ENCODE results near the gene MTARC1.

Gene MTARC1

DNA sequence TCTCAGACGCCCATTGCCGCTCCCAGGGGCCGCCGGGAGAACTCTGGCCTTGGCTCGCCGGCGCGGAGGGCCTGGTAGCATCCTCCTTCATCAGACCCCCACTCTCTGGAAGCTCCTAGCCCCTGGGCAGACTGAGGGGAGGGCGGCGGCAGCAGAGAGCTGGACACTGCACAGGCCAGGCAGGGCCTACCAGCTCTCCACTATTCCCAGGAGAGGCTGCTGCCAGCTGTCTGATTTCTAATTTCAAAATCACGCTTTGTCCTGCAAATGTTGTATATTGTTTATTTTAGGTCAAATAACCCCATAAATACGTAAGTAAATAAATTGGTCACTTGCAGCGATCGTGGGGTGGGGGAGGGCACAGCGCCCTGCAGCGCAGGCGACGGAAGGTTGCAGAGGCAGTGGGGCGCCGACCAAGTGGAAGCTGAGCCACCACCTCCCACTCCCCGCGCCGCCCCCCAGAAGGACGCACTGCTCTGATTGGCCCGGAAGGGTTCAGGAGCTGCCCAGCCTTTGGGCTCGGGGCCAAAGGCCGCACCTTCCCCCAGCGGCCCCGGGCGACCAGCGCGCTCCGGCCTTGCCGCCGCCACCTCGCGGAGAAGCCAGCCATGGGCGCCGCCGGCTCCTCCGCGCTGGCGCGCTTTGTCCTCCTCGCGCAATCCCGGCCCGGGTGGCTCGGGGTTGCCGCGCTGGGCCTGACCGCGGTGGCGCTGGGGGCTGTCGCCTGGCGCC, at the start of gene MTARC1:
Gene MTARC1, plus strand, starts transcription at position 577 of the 732 bp plus-strand sequence. Its CDS starts 32 bp downstream, at position 609.
- TF ChIP-seq GATA2 (IDR thresholded peaks at IDR 0.05; ENCODE audit: low read depth, low read length) (no peak), GATA3 (IDR thresholded peaks at IDR 0.05; ENCODE audit: low read depth, low read length) (no peak)

DNA sequence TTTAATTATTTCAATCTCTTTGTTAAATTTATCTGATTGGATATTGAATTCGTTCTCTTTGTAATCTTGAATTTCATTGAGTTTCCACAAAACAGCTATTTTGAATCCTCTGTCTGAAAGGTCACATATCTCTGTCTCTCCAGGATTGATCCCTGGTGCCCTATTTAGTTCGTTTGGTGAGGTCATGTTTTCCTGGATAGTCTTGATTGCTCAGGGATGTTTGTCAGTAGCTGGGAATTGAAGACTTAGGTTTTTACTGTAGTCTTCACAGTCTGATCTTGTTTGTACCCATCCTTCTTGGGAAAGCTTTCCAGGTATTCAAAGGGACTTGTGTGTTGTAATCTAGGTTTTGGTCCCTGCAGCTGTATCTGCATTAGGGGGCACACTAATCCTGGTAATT, 45.4 kb upstream of the MTARC1 start:
- no peak for TF ChIP-seq GATA3 (IDR thresholded peaks at IDR 0.05; ENCODE audit: low read depth, low read length)
- no peak for TF ChIP-seq GATA2 (IDR thresholded peaks at IDR 0.05; ENCODE audit: low read depth, low read length)

DNA sequence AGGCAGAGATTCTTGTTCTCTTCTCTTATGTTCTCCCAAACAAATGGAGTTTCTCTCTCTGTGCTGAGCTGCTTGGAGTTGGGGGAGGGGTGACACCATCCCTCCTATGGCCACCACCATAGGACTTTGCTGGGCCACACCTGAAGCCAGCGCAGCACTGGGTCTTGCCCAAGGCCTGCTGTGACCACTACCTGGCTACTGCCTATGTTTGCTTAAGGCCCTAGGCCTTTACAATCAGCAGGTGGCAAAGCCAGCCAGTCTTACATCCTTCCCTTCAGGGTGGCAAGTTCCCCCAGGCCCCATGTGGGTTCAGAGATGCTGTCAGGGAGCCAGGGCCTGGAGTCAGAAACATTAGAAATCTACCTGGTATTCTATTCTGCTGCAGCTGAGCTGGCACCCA, 44.9 kb upstream of the MTARC1 start:
- TF ChIP-seq GATA3 (IDR thresholded peaks at IDR 0.05; ENCODE audit: low read depth, low read length) = no peak
- no peak for TF ChIP-seq GATA2 (IDR thresholded peaks at IDR 0.05; ENCODE audit: low read depth, low read length)

DNA sequence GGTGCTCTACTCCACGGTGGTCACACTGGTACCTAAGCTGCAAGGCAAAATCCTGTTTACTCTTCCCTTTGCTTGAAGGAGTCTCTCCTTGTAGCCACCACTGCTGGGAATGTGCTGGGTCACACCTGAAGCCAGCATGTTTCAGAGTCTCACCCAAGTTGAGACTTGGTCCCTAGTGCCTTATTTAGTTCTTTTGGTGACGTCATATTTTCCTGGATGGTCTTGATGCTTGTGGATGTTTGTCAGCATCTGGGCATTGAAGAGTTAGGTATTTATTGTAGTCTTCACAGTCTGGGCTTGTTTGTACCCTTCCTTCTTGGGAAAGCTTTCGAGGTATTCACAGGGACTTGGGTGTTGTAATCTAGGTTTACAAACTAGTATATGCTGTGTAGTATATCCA, 44.2 kb upstream of the MTARC1 start:
- TF ChIP-seq GATA2 (IDR thresholded peaks at IDR 0.05; ENCODE audit: low read depth, low read length) = no peak
- no peak for TF ChIP-seq GATA3 (IDR thresholded peaks at IDR 0.05; ENCODE audit: low read depth, low read length)

DNA sequence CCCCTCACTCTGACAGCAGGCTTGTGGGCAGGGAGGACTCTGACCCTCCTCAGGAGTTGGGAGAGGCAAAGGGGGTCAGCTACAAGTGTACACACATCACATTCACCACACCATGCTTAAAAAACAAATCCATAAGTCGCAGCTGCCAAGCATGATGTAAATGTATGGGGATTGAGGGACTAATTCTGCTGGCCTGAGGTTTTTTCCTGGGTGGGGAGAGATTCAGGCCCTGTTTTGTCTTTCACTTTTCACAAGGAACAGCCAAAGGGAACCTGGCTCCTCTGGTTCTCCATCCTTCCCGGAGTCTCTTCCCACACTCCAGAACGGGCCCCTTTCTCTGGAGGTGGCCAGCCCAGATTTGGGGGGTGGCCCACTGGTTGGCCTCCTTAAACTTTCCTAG, 39.9 kb upstream of the MTARC1 start:
- no peak for TF ChIP-seq GATA3 (IDR thresholded peaks at IDR 0.05; ENCODE audit: low read depth, low read length)

DNA sequence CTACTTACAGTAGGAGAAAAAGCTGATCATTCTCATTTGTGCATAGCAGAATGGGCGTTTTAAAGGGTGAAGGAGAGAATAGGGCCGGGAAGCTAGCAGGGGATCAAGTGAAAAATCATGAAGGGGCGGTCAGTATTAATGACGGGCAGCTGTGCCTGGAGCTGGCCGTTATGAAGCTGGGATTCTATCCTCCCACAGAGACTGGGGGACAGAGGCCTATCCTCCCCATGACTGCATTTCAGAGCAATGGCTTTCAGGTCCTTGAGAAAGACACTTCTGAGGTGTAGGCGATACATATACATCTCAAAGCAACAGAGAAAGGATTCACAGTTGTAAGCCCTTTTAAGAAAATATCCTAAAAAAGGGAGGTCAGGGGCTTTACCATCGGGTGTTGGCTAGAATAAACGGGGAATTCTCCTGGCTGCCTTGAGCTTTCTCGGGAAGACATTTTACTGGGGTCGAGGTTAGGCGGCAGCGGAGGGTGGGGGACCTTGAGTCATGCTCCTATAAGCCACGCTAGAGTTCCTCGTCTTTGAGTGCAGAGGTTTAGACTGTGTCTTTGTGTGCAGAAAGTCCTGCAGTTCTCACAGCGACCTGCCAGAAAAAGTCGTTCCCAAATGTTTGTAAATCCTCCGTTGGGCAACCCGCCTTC, 39.1 kb upstream of the MTARC1 start:
- TF ChIP-seq GATA2 (IDR thresholded peaks at IDR 0.05; ENCODE audit: low read depth, low read length) (no peak), GATA3 (IDR thresholded peaks at IDR 0.05; ENCODE audit: low read depth, low read length) (no peak)

DNA sequence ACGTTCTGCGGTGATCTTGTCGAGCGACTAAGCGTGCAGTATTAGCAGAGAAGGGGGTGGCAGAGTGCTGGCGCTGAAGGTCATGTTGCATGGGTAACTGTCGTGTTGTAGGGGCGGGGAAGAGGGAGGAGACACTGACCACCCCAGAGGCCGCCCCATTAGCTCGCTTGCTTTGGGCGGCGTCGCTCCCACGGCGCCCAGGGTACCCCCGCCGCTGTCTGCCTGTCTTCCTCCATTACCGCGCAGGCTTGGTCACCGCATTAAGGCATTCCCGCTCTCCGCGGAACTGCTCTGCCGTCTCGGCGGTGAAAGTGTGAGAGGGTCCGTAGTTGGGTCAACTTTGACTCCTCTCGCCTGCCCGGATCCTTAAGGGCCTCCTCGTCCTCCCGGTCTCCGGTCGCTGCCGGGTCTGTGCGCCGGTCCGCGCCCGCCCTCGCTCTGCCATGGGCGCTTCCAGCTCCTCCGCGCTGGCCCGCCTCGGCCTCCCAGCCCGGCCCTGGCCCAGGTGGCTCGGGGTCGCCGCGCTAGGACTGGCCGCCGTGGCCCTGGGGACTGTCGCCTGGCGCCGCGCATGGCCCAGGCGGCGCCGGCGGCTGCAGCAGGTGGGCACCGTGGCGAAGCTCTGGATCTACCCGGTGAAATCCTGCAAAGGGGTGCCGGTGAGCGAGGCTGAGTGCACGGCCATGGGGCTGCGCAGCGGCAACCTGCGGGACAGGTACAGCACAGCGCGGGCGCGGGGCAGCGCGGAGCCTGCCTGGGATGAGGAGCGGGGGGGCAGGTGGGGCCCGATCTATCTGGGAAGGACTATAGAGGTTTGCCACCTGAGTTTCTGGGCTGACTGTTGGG, 38.4 kb upstream of the MTARC1 start, which contains the start of gene MTARC2:
Gene MTARC2, plus strand, starts transcription at position 234 of the 846 bp plus-strand sequence. Its CDS starts 210 bp downstream, at position 444.
- no peak; the same call in 1 of the 2 replicates for TF ChIP-seq GATA2 (IDR thresholded peaks at IDR 0.05; ENCODE audit: low read depth, low read length)
- TF ChIP-seq GATA3 (IDR thresholded peaks at IDR 0.05; ENCODE audit: low read depth, low read length) = no peak

DNA sequence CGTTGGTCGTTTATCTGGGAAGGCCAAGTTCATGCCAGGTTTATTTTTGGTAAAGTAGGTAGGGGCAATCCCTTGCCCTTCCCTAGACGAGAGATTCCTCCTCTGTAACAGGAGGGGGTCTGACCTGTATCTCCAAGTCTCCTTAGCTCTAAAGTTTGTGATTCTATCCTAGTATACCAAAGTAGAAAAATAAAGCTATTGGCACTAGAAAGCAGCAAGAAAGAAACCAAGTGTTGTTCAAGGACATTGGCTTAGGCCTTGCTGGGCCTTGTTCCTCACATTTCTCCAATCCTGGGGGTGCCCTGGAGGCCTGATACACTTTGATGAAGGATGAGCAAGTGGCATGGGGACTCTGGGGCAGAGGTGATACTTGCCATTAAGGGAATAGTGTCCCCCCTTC, 37.8 kb upstream of the MTARC1 start:
- no peak for TF ChIP-seq GATA2 (IDR thresholded peaks at IDR 0.05; ENCODE audit: low read depth, low read length)
- no peak for TF ChIP-seq GATA3 (IDR thresholded peaks at IDR 0.05; ENCODE audit: low read depth, low read length)

DNA sequence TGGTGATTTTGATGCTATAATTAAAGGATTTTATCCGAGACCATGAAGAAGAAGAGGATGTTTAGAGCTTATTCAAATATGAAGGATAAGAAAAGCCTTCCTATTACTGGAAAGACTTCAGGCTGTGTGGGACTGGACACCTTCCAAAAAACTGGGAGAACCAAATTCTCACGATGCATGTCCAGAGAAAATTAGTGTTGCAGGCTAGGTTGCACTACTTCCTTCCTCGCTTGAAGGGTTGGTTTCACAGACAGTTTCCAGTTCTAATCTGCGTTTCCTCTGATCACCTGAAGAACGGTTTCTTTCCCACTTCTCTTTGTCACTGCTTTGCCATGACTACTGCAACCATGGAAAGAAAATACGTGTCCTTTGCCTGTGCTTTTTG, 36.6 kb upstream of the MTARC1 start:
- no peak for TF ChIP-seq GATA3 (IDR thresholded peaks at IDR 0.05; ENCODE audit: low read depth, low read length)
- no peak for TF ChIP-seq GATA2 (IDR thresholded peaks at IDR 0.05; ENCODE audit: low read depth, low read length)

DNA sequence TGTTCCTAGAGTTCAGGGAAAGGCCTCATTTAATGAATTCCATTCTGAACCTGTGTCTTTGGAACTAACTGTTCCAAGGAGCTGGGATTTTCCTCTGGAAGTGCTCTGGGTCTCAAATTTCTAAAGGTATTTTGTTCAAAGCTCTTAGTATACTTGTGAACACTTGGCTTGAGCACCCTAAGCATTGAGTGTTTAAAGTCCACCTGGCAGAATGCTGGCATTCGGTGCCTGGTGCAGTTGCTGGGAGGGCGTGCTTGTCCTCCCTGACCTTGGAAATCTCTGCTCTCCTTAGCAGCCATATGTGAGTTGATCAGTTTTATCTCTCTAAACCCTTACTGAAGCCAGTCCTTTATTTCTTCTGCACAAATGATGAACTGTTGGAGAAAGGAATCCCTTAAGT, 35.6 kb upstream of the MTARC1 start:
- TF ChIP-seq GATA3 (IDR thresholded peaks at IDR 0.05; ENCODE audit: low read depth, low read length) = no peak
- TF ChIP-seq GATA2 (IDR thresholded peaks at IDR 0.05; ENCODE audit: low read depth, low read length) = no peak

DNA sequence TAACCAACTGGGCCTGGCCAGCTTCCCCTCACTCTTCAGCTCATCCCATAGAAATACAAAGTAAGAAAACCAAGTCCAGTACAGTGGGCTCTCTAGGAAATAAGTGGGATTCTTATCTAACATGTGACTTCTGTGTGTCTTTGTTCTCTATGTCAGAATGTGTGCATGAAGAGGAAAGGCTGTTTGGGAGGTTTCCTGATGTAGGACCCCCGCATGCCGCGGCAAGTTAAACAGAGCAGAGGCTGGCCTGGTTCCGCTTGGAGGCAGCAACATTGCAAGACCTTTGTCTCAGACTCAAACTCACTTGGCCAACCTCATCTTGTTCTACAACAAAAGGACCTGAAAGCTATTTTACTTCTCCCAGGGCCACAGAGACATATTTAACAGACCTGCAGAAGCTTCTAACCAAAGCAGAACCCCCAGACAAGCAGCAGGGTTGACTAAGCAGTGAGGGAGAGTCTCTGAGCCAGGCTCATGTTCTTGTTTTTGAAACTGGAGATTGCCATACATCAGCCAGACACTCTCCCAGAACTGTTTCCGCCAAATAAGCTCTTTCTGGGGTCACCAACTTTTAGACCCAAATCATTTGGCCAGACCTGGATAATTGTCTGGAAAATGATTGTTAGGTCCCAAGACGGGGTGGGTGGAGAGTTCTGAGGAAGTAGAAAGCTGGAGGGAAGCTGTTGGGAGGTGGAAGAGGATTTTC, 32.3 kb upstream of the MTARC1 start:
- no peak for TF ChIP-seq GATA3 (IDR thresholded peaks at IDR 0.05; ENCODE audit: low read depth, low read length)
- TF ChIP-seq GATA2 (IDR thresholded peaks at IDR 0.05; ENCODE audit: low read depth, low read length) = no peak

DNA sequence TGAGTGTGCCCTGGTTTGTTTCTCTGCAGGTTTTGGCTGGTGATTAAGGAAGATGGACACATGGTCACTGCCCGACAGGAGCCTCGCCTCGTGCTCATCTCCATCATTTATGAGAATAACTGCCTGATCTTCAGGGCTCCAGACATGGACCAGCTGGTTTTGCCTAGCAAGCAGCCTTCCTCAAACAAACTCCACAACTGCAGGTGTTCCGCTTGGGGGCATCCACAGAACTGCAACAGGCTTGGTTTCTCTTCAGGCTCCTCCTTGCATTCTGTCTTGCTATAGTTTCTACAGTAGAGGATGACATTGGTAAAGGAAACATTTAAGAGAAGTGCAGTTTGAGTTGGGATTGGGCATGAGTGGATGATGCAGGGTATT, 31.8 kb upstream of the MTARC1 start:
- TF ChIP-seq GATA2 (IDR thresholded peaks at IDR 0.05; ENCODE audit: low read depth, low read length) (no peak), GATA3 (IDR thresholded peaks at IDR 0.05; ENCODE audit: low read depth, low read length) (no peak)

DNA sequence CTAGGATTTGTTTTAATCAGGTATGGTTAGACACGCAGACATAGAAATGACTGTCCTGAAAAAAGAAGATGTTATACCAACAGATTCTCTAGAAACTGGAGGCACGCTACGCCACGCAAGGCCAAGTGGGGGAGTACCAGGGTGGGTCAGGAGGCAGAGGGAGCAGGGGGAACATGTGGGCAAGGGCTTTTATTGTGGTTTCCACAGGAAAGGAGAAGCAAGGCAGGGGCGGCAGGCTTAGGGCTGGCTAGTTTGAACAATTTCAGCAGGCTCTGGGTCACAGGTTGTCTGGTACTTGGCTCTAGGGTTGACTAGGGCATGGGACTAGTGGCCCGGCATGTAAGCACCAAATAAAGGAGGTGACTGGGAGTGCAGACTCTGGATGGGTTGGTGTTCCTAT, 31.4 kb upstream of the MTARC1 start:
- no peak for TF ChIP-seq GATA2 (IDR thresholded peaks at IDR 0.05; ENCODE audit: low read depth, low read length)
- no peak for TF ChIP-seq GATA3 (IDR thresholded peaks at IDR 0.05; ENCODE audit: low read depth, low read length)

DNA sequence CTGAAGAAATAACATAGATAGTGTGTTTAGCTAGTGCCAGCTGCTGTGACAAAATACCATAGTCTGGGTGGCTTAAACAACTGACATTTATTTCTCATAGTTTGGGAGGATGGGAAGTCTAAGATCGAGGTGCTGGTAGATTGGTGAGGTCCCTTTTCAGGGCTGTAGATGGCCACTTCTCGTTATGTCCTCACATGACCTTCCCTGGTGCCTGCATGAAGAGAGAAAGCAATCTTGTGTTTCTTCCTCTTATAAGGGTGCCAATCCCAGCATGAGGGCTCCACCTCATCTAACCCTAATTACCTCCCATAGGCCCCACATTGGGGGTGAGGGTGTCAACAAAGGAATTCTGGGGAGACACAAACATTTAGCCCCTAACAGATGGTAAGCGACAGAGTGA, 29.3 kb upstream of the MTARC1 start:
- TF ChIP-seq GATA3 (IDR thresholded peaks at IDR 0.05; ENCODE audit: low read depth, low read length) = no peak
- no peak for TF ChIP-seq GATA2 (IDR thresholded peaks at IDR 0.05; ENCODE audit: low read depth, low read length)
